GM19193 (cell line): Measurements from ENCODE around the gene HNRNPA3.

ENCODE experiments used
- POLR2A ChIP-seq: IDR thresholded peaks from 4 replicates; pipeline ENCODE4 v1.6.1; 2011; ENCODE audit not compliant: insufficient read depth, insufficient read length; ENCODE audit errors: extremely low read depth

HNRNPA3 gene

DNA sequence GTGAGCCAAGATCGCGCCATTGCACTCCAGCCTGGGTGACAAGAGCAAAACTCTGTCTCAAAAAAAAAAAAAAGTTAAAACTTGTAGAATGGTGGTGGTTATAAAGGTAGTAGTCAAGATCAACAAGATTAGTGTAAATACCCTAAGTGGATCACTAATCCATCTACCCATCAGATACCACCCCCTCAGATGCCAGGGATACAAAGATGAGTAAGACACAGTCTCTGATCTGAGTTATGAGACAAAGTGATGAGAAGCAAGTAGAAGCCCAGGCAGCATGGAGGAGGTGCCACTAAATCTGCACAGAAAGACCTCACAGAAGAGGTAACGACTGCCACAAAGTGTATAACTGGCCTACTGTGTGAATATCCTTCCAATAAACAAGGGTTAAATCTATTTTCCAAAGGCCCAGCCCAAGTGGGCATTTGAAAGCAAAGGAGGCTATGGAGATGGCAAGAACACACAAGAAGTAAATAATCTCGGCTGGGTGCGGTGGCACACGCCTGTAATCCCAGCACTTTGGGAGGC is 31.7 kb downstream of the HNRNPA3 start:
- TF ChIP-seq POLR2A, result no peak

DNA sequence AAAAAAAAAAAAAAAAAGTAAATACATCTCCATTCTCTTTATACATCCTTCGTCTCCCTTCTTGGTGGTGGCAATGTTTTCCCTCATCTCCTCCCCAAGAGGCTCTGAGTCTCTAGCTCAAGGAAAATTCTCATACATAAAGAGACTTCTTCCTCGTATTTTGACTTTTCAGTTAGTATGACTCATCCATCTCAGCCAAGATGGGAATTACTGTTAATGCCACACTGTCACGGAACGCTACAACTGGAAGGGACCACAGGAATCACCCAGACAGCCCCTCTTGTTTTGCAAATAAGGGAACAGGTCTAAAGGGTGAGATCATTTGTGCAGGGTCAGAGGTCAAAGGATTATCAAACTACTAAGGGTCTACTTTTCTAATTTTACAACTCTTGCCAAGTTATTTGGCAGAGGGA is 32.4 kb downstream of the HNRNPA3 start:
- no peak for TF ChIP-seq POLR2A

DNA sequence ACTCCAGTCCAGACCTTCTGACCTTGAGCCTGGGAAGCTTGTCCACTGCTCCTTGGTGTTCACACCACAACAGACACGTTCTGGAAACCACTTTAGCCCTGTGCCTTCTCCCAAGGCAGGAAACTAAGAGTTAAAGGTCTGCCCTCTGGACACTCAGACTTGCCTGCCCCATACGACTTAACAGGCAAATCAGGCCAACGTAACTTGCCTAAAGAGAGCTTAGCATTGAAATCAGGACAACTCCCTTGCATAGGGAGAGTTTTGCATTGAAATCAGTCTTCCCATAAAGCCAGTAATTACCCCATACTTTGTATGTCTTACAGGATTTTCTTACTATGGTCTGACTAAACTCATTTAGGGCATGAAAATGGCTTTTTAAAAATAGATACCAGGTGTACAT is 33.4 kb downstream of the HNRNPA3 start:
- TF ChIP-seq POLR2A, result no peak

DNA sequence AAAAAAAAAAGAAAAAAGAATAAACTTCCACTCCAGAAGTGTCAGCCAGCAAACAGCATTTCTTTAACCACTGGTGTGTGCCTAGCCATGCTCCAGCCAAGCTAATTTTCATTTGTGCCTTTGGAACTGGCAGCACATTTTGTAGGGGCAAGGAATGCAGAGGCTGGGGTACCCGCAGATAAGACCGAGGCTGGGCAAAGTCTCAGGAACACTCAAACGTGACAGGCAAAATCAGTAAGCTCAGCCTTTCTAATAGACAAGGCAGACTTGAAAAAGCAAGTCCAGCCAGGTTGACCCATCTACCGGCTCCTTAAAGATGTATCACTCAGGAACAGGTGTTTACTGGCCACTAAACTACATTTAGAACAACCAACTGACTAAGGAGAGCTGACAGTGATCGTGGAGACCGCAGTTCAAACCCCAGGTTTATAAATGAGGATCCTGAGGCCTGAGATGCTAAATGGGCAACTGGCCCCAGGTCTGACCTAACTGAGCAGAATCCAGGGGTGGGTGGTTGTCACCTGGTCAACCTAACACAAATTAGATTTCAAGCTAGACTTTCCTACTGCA is 35.2 kb downstream of the HNRNPA3 start:
- no peak for TF ChIP-seq POLR2A

DNA sequence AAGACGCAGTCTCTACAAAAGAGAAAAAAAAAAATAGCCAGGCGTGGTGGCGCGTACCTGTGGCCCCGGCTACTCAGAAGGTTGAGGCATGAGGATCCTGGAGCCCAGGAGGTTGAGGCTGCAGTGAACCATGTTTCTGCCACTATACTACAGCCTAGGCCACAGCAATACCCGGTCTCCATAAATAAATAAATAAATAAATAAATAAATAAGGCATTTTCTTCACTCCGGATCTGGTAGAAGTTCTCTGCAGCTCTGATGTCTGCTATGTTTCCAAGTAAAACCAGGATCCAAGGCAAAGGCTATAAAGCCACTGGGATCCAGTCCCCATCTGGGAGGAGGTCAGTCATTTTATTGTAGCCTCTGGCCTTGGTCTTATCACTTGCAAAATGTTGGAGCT is 36.4 kb downstream of the HNRNPA3 start:
- no peak for TF ChIP-seq POLR2A

DNA sequence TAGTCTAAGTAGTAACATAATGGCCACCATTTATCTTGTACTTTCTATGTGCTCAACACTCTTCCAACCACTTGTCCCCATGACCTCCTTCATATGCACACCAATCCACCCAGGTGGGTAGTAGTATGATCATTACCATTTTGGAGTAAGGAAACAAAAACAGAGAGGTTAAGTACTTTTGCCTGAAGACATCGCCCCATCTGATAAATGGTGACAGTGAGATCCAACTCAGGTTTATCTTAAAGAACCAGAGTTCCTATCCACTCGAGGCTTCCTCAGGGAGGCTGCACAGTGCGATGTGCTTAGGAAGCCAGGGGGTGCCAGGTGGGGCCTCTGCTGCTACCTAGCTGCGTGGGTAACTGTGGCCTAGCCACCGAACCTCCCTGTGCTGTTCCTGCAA is 37.9 kb downstream of the HNRNPA3 start:
- TF ChIP-seq POLR2A, result no peak

DNA sequence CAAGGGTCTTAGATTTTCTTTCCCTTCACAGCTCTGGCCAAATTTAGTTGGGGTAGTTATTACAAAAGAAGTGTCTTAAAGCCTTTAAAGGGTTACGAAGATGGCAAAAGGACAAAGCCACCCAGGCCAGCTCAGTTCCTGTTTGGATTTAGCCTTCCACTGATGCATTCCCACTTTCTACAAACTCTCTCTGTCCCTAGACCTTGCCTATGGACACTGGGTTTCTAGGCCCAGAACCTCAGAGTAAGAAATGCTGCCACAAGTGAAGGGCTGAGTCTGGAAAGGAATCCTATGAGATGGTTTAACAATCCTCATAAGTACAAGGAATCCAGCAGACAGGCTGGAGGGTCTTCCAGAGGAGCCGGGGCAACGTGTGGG is 38.6 kb downstream of the HNRNPA3 start:
- TF ChIP-seq POLR2A, result no peak

DNA sequence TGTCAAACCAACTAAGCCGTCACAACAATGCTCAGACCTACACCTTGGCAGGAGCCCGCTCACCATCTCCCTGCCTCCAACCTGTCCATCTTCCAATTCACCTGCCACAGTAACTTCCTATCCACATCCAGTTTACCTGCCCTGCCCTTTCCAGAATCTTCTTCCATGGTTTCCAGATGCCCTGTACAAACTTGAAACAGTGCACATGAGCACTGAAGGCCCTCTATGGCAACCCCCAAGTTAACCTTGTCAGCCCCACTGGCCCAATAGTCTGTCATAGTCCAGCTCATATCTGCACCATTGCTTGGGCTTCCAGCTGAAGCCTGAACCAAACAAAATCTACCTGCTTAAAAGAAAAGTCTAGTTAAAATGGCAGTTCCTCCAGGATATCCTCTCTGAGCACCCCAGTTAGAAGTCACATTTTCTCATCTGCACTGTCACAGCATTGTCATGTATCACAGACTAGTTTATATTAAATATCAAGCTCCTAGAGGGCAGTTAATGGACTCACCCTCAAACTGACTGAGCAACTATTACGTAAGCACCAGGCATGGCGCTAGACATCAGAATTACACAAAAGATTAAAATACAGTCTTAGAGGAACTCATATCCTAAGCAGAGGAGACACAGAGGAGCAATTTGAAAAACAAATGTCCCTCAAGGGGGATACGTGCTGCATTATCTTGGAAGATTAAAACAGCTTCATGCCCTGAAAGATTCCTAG is 40.4 kb downstream of the HNRNPA3 start:
- no peak for TF ChIP-seq POLR2A

DNA sequence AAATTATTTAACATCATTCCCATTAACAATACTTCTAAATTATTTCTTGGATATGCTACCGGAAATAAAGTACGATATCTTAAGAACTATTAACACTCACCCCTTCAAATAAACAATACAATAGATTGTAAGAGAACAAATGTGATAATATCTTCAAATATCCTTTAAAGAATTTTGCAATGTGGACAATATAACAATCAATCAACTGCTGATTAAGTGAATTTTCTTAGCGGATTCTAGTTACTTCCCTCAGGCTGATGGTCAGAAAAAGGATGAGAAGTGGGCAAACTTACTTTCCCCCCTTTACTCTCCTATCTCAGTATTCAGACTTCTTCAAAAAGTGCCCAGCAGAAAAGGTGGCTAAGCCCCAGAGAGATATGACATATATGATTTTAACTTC is 41.1 kb downstream of the HNRNPA3 start:
- TF ChIP-seq POLR2A, result no peak

DNA sequence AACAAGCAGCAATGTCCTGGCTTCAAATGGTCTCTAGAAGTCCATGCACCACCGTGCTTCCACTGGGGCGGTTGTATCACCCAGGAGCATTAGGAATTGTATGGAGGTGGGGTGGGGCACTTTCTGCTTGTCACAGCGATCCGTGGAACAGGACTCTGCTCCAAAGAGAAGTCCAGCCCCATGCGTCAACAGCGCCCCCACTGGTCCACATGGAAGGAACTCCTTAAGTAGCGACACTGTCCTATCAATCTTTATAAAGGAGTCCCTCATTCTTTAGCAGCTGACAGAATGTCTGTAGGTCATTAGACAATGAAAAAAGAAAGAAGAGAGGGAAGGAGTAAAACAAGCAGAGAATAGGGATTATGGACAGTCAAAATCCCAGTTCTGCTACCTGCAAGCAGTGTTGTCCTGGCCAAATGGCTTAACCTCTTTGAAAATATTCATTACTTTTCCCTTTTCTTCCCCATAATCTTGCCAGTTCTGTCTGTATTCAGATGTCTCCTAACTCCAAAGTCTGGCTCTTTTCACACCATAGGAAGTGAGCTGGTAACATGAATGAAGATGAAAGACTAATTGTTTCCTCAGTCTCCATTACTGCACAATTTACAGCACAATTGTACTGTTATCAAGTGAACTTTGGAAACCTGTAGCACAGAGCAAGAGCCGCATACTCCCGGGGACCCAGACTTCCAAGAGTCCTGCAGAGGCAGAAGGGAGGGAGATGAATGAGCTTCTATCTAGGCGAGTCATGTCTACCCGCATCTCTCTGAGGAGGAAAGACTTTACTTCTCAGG is 42.0 kb downstream of the HNRNPA3 start:
- TF ChIP-seq POLR2A, result no peak

DNA sequence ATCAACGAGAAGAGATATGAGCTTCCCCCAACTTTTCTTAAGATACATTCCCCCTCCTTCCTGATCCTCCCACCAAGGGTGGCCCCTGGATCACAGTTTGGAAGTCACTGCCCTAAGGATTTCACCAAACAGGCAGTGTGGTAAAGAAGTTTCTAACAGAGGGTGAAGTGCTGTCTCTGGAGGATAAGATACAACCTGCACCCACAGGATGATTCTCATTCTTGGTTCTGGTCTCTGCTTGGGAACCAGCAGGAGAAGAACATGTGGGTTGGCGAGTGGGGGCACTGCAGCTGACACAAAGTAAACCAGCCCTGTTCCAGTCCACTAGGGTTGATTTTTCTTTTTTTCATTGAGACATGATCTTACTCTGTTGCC is 42.6 kb downstream of the HNRNPA3 start:
- TF ChIP-seq POLR2A, result no peak

DNA sequence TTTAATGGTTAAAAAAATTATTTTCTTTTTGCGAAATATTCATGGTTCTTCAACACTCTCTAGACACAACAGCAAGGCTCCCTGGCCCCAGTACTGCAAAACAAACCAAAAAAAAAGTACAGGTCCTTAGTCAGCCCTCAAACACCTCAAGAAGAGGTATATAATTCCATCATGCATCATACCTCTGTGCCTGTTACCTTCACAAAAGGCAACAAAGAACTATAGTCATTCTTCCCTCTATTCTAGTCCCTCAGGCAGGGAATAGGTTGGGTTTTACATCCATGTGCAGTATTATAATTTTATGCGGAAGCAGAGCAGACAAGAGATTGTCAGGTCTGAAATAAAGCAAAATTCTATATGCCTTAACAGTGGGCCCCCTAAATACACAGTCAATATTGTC is 43.4 kb downstream of the HNRNPA3 start:
- TF ChIP-seq POLR2A, result no peak

DNA sequence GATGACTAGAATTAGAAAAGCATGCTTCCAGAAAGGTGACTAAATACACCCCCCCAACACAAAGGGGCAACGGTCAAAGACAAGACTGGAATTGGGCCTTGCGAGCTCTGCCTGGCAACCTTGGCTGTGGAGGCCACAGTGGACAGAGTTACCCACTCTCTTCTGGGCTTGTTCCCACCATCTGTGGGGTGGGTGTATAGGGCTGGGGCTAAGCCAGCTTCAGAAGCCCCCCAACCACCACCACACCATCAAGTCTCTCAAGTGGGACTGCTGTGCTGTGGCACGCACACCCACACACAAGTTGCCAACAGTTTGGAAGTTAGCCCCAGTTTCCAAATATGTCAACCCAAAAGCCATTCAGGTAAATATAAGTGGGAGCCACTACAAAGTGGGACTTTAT is 44.1 kb downstream of the HNRNPA3 start:
- TF ChIP-seq POLR2A, result no peak

DNA sequence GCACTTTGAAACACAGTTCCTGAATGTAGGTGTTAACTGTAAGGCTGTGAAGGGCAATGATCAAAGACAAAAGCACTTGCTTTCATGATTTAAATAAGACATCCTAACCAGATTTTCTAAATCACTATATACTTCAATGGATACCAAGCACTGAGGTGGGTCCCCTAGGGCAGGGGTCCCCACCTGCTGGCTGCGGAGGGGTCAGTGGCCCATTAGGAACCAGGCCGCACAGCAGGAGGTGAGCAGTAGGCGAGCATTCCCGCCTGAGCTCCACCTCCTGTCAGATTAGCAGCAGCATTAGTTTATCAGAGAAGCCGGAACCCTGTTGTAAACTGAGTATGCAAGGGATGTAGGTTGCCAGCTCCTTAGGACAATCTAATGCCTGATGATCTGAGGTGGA is 44.9 kb downstream of the HNRNPA3 start:
- TF ChIP-seq POLR2A, result no peak

DNA sequence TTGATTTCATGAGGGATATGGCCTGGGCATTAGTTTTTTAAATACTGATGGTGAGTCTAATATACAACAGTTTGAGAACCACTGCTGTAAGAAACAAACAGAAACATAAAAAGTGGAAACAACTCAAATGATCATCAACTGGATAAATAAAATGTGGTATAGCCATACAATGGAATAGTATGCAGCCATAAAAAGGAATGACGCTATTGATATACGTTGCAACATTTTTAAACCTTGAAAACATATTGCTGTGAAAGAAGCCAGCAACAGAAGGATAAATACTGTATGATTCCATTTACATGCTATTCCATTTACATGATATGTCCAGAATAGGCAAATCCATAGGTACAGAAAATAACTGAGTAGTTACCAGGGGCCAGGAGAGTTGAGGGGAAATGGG is 45.5 kb downstream of the HNRNPA3 start:
- TF ChIP-seq POLR2A, result no peak

DNA sequence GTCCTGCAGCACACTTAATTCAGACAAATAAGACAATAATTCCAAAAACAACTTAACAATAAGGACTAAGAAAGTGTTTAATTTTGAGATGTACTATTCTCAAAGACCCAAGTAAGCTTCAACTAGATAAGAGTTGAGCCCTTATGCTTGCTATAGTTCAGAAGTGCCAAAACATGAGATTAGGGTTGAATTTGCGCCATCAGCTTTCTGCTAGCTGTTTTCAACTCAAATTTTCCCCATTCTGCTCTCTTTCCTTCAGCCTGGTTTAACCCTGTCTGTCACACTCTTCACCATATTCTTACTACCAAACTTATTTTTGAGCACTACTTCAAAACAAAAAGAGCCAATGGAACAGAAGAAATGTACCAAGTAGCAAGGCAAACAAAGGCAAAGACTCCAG is 47.8 kb downstream of the HNRNPA3 start:
- TF ChIP-seq POLR2A, result no peak
